GM21528 (cell line): ENCODE measurements around the gene RASSF5.

Experiments used
- ATAC-seq: cut with Tn5 transposase; IDR thresholded peaks from one replicate; pipeline ENCODE4 v1.9.1; 2021; ENCODE audit warnings: mild to moderate bottlenecking, moderate library complexity; ENCODE audit not compliant: unreplicated experiment, low FRiP score

The RASSF5 gene

DNA sequence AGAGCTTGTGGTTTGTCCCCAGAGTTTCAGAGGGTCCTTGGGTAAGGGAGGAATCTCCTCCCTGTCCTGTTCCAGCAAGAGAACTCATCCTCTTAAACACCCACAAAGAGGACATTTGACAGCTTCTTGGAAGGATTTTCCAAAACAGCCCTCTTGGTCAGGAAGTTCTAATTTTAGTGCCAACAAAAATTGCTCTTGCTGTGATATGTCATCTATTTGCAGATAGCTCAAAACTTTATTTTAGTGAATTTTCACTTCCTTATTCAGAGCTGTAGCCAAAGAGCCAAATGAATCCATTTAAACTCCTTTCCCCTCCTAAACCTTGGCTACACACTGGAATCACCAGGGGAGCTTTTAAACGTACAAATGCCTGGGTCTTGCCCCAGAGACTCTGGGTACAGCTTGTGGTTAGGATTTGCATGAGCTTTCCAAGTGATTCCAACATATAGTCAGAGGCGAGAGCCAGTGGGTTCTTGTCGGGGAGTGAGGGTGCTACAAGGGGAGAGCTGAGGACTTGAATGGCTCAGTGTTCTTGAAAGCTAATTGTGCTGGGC lies 11.8 kb upstream of the RASSF5 start:
- no peak for ATAC-seq

GRCh38 chr1:206496131-206496793 lies 11.1 kb upstream of the RASSF5 start:
- ATAC-seq, result no peak

DNA sequence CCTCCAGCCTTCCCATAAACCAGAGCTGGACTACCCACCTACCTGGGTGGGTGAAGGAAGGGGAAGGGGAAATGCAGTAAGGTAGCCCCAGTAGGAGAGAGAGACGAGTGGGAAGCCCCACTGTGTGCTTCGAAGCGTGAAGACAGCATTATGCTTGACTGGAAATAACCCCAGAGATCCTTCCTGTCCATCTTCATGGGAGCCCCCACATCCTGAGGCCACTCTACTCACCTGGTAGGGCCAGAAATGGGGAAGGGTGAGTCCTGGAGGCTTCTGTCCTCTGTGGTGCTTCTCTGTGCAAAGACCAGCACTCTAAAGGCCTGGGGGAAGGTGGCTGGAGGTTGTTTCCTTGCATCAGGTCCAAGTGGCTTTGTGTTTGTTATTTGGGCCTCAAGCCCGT lies 10.0 kb upstream of the RASSF5 start:
- no peak for ATAC-seq

DNA sequence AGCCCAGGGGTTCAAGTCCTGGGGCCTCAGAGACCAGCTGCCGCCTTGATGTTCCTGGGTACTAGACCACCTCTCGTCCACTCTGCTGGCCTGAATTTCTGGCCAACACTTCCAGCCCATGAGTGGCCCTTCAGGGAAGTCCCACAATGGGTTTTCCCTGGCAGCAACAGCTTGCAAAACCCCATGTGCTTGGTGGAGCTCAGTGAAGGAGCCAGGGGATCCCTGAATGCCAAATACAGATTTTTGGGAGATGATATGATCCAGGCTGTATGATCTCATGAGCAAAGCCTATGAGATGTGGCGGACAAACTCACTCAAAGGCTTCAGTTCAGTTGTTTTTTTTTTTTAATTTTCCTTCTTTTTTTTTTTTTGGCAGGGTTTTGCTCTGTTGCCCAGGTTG lies 9.6 kb upstream of the RASSF5 start:
- no peak for ATAC-seq

DNA sequence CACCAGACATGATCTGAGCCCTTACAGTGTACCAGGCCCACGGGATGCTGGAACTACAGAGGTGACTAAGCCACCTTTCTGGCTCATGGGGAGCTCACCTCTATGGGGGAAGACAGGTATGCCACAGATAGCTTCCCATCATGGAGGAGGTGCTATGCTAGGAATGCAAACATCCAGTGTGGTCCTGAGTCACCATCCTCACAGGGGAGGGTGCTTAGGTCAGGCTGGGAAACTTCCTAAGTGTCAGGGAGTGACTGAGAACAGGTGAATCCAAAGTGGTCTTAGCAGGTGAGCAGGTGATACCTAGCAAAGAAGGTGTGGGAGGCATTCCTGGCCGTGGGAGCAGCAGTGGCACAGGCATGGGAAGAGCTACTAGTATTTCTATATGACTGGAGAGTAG lies 8.6 kb upstream of the RASSF5 start:
- no peak for ATAC-seq

GRCh38 chr1:206500046-206500445 lies 7.3 kb upstream of the RASSF5 start:
- ATAC-seq, result no peak

GRCh38 chr1:206501881-206502280 lies 5.5 kb upstream of the RASSF5 start:
- ATAC-seq, result no peak

- no peak for ATAC-seq
Measured at GRCh38 chr1:206502403-206502802, 4.9 kb upstream of the RASSF5 start.

DNA sequence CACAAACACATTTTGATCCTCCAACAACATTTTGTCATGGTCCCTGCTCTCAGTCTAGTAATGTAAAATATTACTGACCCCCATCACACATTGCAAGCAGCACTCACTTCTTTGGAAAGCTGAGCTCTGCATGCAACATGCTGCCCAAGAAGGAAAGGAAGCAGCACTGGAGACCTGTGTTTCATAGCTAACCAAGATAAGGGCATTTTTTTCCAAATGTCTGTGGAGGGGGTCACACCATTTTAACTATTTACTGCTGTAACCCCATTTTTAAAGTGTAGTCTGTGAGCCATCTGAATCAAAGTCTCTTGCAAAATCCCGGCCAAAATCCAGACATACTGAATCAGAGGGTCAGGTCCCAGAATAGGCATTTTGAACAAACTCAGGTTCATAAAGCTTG lies 4.5 kb upstream of the RASSF5 start:
- ATAC-seq, result no peak

DNA sequence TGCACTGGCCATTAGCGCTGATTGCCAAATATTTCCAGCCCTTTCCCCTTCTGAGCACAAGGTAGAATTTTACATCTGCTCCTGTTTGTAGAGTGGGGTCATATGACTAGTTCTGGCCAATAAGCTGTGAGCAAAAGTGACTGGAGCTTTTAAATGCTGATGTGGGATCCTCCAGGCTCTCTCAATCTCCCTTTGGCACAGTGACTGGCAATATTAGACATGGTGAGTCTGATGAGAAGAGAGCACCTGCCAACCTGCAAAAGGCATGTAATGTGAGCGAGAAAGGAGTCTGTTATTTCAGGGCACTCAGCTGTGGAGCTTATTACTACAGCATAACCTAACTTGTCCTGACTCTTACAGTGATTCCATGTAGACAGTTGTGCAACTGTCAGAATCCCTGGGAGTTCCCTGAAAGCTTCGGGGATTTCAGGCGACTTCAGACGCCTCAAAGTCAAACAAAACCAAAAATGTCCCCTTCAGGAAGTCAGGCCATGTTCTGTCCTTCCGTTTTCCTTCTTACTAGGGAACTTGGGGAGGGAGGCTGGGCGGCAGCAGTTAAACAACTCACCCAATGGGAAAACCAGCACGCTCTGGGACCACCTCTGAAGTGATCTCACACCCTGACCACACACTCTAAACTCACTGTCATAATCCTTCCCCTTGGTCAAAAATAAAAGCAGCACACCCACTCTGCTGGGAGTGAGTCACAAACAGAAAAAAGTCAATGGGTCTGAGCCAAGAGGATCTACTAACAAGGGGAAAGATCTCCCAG lies 3.6 kb upstream of the RASSF5 start:
- peak; percentile 55 for ATAC-seq

DNA sequence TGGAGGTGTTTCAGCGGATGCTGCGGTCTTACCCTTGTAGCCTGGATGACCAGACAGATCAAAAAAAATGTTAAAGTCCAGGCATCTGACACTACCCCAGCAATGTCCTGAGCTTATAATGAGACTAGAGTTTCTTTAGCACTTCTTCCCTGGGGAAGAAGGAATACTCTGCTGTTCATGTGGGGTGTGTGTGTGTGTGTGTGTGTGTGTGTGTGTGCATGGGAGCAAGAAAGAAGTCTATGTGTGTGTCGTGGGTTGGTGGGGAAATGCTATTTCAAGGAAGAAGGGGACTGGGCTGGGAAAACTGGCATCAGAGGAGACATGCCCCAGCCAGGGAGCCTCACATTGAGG lies 3.0 kb upstream of the RASSF5 start:
- no peak for ATAC-seq

GRCh38 chr1:206505702-206506355 lies 1.5 kb upstream of the RASSF5 start:
- no peak for ATAC-seq

- ATAC-seq, result peak; percentile 18
Measured at GRCh38 chr1:206506405-206507283, 687 bp upstream of the RASSF5 start.

- ATAC-seq, result no peak
Measured at GRCh38 chr1:206508130-206508889, 979 bp downstream of the RASSF5 start.

DNA sequence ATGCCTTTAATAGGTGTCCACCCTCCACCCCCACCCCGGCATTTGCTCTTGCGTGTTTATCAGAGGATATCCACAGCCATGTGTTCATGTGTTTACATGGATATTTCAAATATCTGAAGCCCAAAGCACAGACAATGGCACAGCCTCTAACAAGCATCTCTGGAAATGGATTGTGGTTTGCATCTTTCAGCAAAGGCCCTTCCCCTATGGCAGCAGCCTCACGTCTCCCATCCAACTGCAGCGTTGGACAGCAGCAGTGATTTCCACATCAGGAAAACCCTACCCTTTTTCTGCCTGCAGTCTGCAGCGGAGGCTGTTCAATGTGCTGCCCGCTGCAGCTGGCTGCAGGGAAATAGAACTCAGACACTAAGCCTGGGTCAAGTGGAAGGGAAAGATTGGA lies 1.6 kb downstream of the RASSF5 start:
- no peak for ATAC-seq

GRCh38 chr1:206509612-206510257 lies 2.4 kb downstream of the RASSF5 start:
- no peak for ATAC-seq

DNA sequence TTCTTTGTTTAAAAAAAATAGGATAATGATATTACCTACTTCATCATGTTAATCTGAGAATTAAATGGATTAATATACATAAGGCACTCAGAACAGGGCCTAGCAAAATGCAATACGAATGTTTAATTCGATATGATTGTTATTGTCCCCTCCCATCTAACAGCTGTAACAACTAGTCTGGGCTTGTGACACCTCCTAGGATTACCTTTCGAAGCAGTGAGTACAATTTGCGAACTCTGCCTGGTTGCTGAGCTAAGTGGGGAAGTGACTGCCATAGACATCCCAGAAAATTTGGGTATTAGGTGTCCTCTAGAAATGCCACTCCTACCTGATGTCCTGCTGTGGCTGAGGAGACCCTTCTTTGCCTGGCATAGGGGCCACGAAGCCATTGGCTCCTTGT lies 3.0 kb downstream of the RASSF5 start:
- ATAC-seq, result no peak

- no peak for ATAC-seq
Measured at GRCh38 chr1:206511362-206512057, 4.2 kb downstream of the RASSF5 start.
